Right lobe of liver (tissue), 6 donors: ENCODE measurements around the gene KRTAP3-1. TPM values are rescaled to one million over a fixed set of nuclear protein-coding genes. Genes with fewer than 3 reads are reported as not detected.

Source experiments
- ATAC-seq, 4 donors: fragments of 200-7000 bp; cut with Tn5 transposase; one replicate each; pipeline ENCODE4 v1.9.1; 2020; ENCODE audit warnings: mild to moderate bottlenecking in 4 of 4, moderate library complexity in 4 of 4
- DNase-seq, 3 donors: peaks; one replicate each; pipeline ENCODE4 v3.0.0-alpha.2; 2020
- H3K27ac ChIP-seq, 3 donors: fragments of 200-600 bp; one replicate each; pipeline ENCODE4 v1.8.0; 2022
- H3K27me3 ChIP-seq, 2 donors: fragments of 200-600 bp; one replicate each; pipeline ENCODE4 v1.8.0; 2022
- H3K36me3 ChIP-seq, 4 donors: fragments of 200-600 bp; sonication (generic) in 1 of 4; one replicate each; pipeline versions ENCODE4 v1.5.1 to v1.8.0; 2017 to 2022; ENCODE audit warnings: control low read depth in 1 of 4
- H3K4me1 ChIP-seq, 4 donors: fragments of 200-600 bp; sonication (generic) in 1 of 4; one replicate each; pipeline versions ENCODE4 v1.5.1 to v1.8.0; 2017 to 2022; ENCODE audit warnings: control low read depth in 1 of 4
- H3K4me3 ChIP-seq, 3 donors: fragments of 200-600 bp; one replicate each; pipeline ENCODE4 v1.8.0; 2022
- H3K9me3 ChIP-seq, 4 donors: fragments of 200-600 bp; sonication (generic) in 1 of 4; one replicate each; pipeline versions ENCODE4 v1.5.1 to v1.8.0; 2017 to 2022; ENCODE audit warnings: control low read depth in 1 of 4
- CTCF ChIP-seq, 4 donors: fragments of 200-600 bp in 3 of 4; fragments of 450-650 bp in 1 of 4; IDR thresholded peaks; one replicate each; pipeline versions ENCODE4 v1.5.1 to v1.8.0; 2016 to 2022; ENCODE audit warnings: antibody characterized with exemption in 4 of 4, mild to moderate bottlenecking in 2 of 4
- POLR2A ChIP-seq: fragments of 450-650 bp; IDR thresholded peaks from one replicate; pipeline ENCODE4 v1.6.1; 2017; ENCODE audit warnings: antibody characterized with exemption, mild to moderate bottlenecking
- WGBS: methylation state at CpG from one replicate; pipeline ENCODE4 v1.1.6; 2018; ENCODE audit warnings: low coverage, low lambda C conversion rate; ENCODE audit not compliant: insufficient coverage; ENCODE audit errors: missing lambda C conversion rate; 5-methylcytosine and 5-hydroxymethylcytosine counted together
- intact Hi-C, 2 donors: fragments of 100-400 bp; cut with DNase I; formaldehyde crosslinking; loops; one replicate each; pipeline versions ENCODE4 v1.11.2 to v1.14.1; 2022
- total RNA-seq, 6 experiments: library from RNA; depleted of rRNA in 2 of 6; stranded (reverse); fragments of >200 nt in 2 of 6; fragmentation: NEBNext Ultra II Directional in 3 of 6; extraction: Animal tissue kit (Norgen Biotek cat#: 25700) in 3 of 6; gene quantifications; one replicate each; pipeline versions ENCODE4 v1.1.0 to v1.2.4, GENCODE V29; 2016 to 2023
- donor health status: DM: no; HTN: yes; CAD: no.
- donor health status: DM: no; HTN: no; CAD: no.
- donor health status: DM: no; HTN: no; CAD: no.
- donor health status: DM: no; HTN: yes; CAD: no.
- donor health status: DM: no; HTN: yes; CAD: no.

The KRTAP3-1 gene
- total RNA-seq, 6 experiments from 2014 or later = not detected

DNA sequence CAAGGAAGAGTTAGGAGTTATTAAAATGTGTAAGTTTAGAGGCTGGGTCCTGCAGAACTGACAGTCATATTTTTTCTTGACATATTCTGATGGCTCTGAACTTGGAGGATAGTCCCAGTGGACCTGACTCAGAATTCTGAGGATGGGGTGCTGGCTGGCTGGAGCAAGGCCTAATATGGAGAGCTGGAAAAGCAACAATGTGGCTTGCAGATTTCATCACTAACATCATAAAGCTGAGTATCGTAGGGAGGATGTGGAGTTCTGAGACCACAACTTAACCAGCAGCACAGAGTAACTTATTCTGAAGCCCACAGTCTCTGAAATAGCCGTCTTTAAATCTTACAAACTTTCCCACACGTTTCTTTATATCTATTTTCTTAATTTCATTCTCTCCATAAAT, 15.8 kb upstream of the KRTAP3-1 start:
- no peaks in the 10 kb centered on the region for H3K36me3 ChIP-seq
- ATAC-seq = no peak
- H3K4me1 ChIP-seq = no peaks in the 10 kb centered on the region
- no peak overlapping the region for H3K27ac ChIP-seq
- intact Hi-C loops = no loop called here
- no peak overlapping the region for H3K4me3 ChIP-seq
- H3K9me3 ChIP-seq = no peaks in the 10 kb centered on the region
- no peak for TF ChIP-seq CTCF (IDR thresholded peaks at IDR 0.05)
- TF ChIP-seq POLR2A = no peak
- H3K27me3 ChIP-seq = no peaks in the 10 kb centered on the region
- DNase-seq = no peak
- 40% methylated on average over 3 of the region's 3 CpGs for WGBS

GRCh38 chr17:41020336-41020735, 11.4 kb upstream of the KRTAP3-1 start:
- Histone ChIP-seq H3K9me3 (no peaks in the 10 kb centered on the region), H3K4me3 (no peak overlapping the region), H3K27ac (no peak overlapping the region), H3K36me3 (no peaks in the 10 kb centered on the region), H3K27me3 (no peaks in the 10 kb centered on the region), H3K4me1 (no peaks in the 10 kb centered on the region)
- ATAC-seq = no peak
- TF ChIP-seq CTCF (IDR thresholded peaks at IDR 0.05) (no peak), POLR2A (no peak)
- intact Hi-C loops = no loop called here
- DNase-seq = no peak

- H3K36me3 ChIP-seq = no peaks in the 10 kb centered on the region
- H3K27me3 ChIP-seq = no peaks in the 10 kb centered on the region
- no peak for TF ChIP-seq POLR2A
- no peak overlapping the region for H3K4me3 ChIP-seq
- ATAC-seq (no peak), DNase-seq (no peak)
- intact Hi-C loops = no loop called here
- no peaks in the 10 kb centered on the region for H3K9me3 ChIP-seq
- no peak overlapping the region for H3K27ac ChIP-seq
- 95% methylated on average over 2 of the region's 3 CpGs for WGBS
- no peaks in the 10 kb centered on the region for H3K4me1 ChIP-seq
These were observed 10.5 kb upstream of the KRTAP3-1 start for GRCh38 chr17:41019415-41019814.

DNA sequence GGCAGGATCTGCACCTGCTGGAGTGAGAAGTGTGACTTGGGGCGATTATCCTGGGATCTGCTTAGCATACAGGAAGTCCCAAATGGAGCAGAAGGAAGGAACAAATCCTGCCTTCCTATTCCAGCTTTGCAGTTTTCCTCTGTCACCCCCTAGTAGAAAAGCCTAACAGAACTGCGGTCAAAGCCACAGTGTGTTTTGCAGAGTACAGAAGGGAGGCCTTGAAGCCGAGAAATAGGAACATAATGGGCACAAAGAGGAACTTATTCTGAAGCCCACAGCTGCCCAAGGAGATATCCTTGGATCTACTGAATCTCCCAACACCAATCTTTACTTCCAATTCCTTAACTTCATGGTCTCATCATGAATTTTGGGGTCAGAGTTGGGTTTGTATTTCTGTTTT, 9.6 kb upstream of the KRTAP3-1 start:
- TF ChIP-seq CTCF (IDR thresholded peaks at IDR 0.05) (no peak), POLR2A (no peak)
- ATAC-seq = no peak
- H3K4me1 ChIP-seq = no peaks in the 10 kb centered on the region
- no peaks in the 10 kb centered on the region for H3K27me3 ChIP-seq
- DNase-seq = no peak
- 75% methylated on average over 3 of the region's 3 CpGs for WGBS
- no peaks in the 10 kb centered on the region for H3K9me3 ChIP-seq
- no peaks in the 10 kb centered on the region for H3K36me3 ChIP-seq
- intact Hi-C loops = no loop called here
- no peak overlapping the region for H3K4me3 ChIP-seq
- no peak overlapping the region for H3K27ac ChIP-seq

- no peaks in the 10 kb centered on the region for H3K27me3 ChIP-seq
- WGBS = 43% methylated on average over 10 of the region's 13 CpGs
These were observed 7.8 kb upstream of the KRTAP3-1 start for GRCh38 chr17:41016578-41017215.

More at GRCh38 chr17:41016578-41017215, 7.8 kb upstream of the KRTAP3-1 start:
- Histone ChIP-seq H3K36me3 (no peaks in the 10 kb centered on the region), H3K4me1 (no peaks in the 10 kb centered on the region), H3K9me3 (no peaks in the 10 kb centered on the region), H3K27ac (no peak overlapping the region), H3K4me3 (no peak overlapping the region)
- ATAC-seq = no peak
- intact Hi-C loops = no loop called here
- no peak for DNase-seq
- TF ChIP-seq POLR2A (no peak), CTCF (IDR thresholded peaks at IDR 0.05) (no peak)
